8988T (cell line): Measurements from ENCODE around the gene ANK3.

ENCODE experiments used
- DNase-seq: peaks from one replicate; pipeline ENCODE4 v3.0.0; 2011

Gene ANK3

DNA sequence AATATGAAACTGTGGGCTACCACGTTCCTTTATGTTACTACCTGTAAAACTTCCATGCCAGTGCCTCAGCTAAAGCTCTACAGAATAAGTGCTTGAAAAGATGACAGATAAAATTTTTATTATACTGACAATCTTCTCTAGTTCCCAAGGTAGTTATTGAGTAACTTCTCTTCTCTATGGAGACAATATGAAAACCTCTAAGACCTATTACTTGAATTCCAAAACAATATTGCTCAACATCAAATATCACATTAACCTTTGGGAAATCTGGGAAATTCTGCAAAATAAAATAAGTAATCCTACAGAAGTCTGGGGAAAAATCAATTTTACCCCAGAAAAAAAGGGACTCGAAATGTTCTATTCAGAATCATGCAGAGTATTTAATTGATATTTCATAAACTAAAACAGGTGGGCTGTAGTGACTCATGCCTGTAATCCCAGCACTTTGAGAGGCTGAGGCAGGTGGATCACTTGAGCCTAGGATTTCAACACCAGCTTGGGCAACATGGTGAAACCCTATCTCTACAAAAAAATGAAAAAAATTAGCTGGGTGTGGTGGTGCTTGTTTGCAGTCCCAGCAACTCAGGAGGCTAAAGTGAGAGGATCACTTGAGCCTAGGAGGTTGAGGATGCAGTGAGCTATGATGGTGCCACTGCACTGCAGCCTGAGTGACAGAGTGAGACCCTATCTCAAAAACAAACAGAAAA lies 23.8 kb upstream of the ANK3 start:
- no peak for DNase-seq

DNA sequence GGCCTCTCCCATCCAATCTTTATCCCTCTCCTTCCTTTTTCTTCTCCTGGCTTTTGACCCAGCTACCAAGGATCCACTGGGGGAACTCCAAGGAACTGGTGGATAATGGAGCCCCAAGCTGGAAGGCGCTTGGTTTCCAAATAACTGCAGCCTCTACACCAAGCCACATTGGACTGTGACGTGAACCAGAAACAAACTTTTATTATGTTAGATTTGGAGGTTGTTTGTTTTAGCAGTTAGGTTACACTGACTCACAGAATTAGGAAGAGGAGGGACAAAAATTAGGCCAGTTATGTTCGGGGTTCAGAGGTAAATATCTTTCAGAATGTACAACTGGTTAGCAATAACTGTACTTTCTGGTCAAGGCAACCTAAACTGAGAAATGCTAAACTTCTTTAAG lies 21.3 kb upstream of the ANK3 start:
- no peak for DNase-seq

- no peak for DNase-seq
These were observed 19.5 kb upstream of the ANK3 start for GRCh38 chr10:60409202-60409601.

DNA sequence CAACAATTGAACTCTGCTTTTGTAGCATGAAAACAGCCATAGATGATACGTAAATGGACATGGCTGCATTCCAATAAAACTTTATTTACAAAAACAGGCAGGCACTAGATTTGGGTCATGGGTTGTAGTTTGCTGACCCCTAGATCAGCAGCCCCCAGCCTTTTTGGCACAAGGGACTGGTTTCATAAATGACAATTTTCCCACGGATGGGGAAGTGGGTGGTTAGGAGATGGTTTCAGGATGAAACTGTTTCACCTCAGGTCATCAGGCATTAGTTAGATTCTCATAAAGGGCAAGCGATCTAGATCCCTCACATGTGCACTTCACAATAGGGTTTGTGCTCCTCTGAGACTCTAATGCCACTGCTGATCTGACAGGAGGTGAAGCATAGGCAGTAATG lies 16.5 kb upstream of the ANK3 start:
- no peak for DNase-seq

DNA sequence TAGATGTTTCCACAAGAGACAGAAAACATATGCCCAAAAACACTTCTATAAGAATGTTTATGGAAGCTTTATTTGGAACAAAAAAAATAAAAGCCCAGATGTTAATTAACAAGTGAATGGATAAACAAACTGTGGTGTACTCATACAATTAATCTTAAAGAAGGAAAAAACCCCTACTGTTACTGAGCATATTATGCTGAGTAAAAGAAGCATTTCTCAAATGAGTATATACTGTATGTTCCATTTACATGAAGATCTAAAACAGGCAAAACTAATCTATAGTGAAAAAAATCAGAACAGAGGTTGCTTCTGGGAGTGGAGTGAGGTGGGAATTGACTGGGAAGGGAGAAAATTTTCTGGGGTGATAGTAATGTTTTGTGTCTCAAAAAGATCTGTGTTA lies 15.5 kb upstream of the ANK3 start:
- no peak for DNase-seq

DNA sequence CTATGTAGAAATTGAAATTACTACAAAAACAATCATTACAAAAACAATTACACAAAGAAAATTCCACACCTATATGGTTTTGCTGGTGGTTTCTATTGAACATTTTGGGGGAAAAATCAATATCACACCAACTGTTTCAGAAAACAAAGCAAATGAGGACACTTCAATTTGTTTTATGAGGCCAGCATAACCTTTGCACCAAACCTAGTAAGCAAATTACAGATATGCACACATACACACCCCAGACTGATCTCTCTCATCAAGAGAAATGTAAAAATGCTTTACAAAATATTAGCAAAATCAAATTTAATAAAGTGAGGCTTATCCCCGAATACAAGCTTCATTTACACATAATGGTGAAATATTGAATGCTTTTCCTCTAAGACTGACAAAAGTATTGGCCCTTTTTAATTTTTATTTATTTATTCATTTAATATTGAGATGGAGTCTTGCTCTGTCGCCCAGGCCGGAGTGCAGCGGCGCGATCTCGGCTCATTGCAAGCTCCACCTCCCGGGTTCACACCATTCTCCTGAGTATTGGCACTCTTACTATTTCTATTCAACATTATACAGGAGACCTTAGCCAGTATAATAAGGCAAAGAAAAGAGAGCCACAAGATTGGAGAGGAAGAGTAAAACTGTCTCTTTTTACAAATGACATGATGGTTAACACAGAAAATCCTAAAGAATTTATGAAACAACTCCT lies 13.6 kb upstream of the ANK3 start:
- DNase-seq = no peak

- DNase-seq = no peak
These were observed 10.7 kb upstream of the ANK3 start for GRCh38 chr10:60400366-60400765.

- DNase-seq = no peak
These were observed 9.7 kb upstream of the ANK3 start for GRCh38 chr10:60399328-60399727.

GRCh38 chr10:60397792-60398191 lies 8.1 kb upstream of the ANK3 start:
- no peak for DNase-seq

- DNase-seq = no peak
These were observed 7.1 kb upstream of the ANK3 start for GRCh38 chr10:60396766-60397165.

DNA sequence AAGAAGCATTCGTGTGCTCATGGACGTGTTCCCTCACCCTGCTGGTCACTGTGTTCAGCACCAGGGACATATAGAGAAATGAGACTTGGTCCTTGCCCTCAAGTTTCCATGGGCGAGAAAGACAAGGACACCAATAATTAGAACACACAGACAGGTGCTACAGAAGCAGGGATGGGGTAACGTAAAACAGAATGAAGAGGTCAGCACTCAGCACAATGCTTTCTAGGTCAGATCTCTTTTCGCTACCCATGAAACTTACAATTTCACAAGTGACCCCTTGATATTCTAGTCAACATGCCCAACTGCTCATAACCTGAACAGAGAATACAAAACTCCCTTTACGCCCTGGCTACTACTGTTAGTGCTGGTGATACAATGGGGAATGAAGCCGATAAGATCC lies 6.0 kb upstream of the ANK3 start:
- DNase-seq = no peak

DNA sequence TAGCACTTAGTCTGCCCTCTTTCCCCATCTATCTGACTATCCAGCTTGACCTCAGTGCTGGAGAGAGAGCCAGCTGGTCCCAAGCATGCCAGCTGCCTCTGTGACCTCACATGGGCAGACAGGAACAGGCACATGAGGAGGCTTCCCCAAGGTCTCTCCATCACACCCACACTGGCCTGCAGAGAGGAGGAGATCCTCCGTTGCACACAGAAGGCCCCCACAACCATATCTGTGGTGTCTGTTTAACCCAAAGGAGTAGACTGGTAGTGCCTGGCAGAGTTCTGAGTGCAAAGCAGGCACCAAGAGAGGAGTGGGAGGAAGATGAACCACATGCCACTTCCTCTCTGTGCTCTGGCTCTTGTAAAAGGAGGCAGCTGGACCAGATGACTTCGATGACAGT lies 4.8 kb upstream of the ANK3 start:
- DNase-seq = no peak

- no peak for DNase-seq
These were observed 550 bp upstream of the ANK3 start for GRCh38 chr10:60390224-60390626.

GRCh38 chr10:60388709-60389301 lies 870 bp downstream of the ANK3 start:
- DNase-seq = no peak

GRCh38 chr10:60388116-60388625 lies 1.5 kb downstream of the ANK3 start:
- no peak for DNase-seq

DNA sequence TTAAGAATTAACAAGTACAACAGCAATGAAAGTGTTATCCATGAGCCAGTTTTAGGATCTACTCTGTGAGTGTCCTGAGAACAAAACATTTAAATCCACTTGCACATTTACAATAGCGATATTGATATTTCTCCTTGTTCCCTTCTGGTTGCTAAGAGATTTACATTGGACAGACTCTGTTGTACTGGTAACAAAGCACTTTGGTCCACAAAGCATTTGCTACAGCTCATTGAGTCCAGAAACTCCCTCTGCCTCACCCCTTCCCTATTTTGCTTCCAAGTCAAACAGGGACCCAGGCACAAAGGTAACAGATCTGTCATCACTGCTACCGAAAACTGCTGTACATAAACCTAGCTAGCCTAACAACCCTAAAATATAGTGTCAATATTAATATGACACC lies 2.1 kb downstream of the ANK3 start:
- no peak for DNase-seq

GRCh38 chr10:60385399-60385738 lies 4.3 kb downstream of the ANK3 start:
- DNase-seq = no peak

DNA sequence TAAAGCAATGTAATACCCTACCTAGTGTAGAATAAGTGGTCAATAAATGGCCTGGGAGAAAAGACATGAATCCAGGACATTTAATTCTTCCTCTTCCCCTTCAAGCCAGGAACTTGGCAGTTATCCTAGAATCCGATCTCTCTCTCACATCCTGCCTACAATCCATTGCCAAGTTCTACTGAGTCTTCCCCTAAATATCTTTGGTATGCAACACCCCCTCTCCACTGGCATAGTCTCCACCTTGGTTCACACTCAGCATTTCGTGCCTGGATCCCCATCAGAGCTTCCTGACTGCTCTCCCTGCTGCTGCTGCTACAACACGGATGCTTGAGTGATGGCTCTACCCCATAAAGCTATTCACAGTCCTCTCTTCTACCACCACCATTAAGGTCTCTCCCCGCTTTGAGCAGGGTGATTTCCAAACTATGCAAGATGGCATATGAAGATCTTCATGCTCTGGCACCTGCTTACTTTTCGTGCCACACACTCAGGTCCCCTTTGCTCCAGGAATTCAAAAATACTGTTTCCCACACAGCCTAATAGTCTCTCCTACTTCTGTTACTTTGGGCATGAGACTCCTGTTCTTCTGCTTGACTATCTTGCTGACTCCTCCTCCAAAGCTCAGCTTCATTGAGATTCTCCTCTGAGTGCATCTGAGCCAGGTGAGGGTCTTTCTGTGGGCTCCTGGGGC lies 4.8 kb downstream of the ANK3 start:
- DNase-seq = peak; percentile 32

- DNase-seq = no peak
These were observed 5.7 kb downstream of the ANK3 start for GRCh38 chr10:60384011-60384410.

DNA sequence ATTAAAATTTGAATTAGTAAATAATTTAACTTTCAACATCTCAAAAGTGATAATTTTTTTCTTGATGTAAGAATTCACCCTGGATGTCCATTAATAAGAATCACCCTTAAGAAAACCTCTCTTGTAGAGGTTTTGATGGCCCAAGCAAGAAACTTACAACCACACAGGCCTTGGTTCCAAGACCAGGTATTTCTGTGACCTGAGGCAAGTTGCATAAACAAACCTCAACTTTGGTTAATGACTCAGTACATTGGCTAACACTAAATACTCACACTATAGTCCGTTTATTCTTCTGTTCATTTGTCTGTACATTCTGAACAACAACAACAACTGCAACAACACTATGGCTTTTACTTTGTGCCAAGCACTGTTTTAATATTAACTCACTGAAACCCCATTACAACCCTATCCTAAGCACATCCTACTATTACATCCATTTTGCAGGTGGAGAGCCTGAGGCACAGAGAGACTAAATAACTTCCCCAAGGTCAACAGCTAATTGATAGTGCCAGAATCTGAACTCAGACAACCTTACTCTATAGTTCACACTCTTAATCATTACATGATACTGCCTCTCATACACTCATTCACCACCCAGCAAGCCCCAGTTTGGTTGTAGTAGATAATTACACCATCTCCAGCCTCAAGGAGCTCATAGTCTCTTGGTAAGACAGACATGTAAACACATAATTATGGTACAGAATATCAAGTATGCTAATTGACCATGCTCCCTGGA lies 6.6 kb downstream of the ANK3 start:
- no peak for DNase-seq

GRCh38 chr10:60380781-60381180 lies 8.9 kb downstream of the ANK3 start:
- no peak for DNase-seq

GRCh38 chr10:60377955-60378354 lies 11.7 kb downstream of the ANK3 start:
- DNase-seq = no peak

DNA sequence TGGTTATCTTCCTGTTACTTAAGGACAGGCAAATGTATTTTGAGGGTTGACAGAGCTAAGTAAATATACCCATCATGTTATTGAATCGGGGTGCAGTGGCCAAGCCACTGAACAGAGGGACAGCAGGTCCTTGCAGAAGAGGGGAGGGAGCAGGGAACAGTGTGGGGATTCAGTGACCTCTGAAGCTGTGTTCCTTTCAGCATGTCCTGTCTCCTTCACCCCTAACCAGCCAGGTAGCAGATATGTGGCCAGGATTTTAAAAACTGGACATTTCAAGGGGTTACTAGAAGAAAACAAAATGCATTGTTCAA lies 12.7 kb downstream of the ANK3 start:
- no peak for DNase-seq
